ENCODE results near the gene PAK3.

DNA sequence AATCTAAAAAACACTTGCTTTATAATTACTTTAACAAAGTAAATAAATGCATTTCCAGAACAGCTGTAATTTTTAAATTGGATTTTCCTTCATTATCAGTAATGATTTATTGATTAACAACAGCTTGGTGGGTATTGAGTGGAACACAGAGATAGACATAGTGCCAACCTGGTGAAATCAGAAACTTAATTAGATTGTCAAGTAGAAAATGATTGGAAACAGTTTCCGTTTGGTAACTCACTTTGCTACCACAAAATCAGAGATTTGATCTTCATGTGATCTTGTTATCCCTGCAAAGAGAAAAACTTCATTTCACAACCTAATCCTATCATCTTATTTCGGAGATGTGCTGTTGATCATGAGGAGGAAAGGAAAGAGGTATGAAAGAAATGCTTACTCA, 103.5 kb downstream of the PAK3 start:
- TF ChIP-seq, protein P1, sequence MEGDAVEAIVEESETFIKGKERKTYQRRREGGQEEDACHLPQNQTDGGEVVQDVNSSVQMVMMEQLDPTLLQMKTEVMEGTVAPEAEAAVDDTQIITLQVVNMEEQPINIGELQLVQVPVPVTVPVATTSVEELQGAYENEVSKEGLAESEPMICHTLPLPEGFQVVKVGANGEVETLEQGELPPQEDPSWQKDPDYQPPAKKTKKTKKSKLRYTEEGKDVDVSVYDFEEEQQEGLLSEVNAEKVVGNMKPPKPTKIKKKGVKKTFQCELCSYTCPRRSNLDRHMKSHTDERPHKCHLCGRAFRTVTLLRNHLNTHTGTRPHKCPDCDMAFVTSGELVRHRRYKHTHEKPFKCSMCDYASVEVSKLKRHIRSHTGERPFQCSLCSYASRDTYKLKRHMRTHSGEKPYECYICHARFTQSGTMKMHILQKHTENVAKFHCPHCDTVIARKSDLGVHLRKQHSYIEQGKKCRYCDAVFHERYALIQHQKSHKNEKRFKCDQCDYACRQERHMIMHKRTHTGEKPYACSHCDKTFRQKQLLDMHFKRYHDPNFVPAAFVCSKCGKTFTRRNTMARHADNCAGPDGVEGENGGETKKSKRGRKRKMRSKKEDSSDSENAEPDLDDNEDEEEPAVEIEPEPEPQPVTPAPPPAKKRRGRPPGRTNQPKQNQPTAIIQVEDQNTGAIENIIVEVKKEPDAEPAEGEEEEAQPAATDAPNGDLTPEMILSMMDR (IDR thresholded peaks at IDR 0.05): no peak
- no peak for TF ChIP-seq POLR2AphosphoS5 (IDR thresholded peaks at IDR 0.05)
- TF ChIP-seq POLR2A (IDR thresholded peaks at IDR 0.05): no peak
